Central memory CD8-positive, alpha-beta T cell (primary cell): ENCODE results near the gene PLA2G4B.

ENCODE experiments used
- ATAC-seq: fragments of 150-1000 bp; cut with Tn5 transposase; replicated peaks from 2 replicates; pipeline ENCODE4 v1.10.0; 2022; ENCODE audit warnings: mild to moderate bottlenecking, moderate FRiP score, moderate number of reproducible peaks; ENCODE audit not compliant: poor library complexity, severe bottlenecking; ENCODE audit errors: extremely low read depth
- DNase-seq, 2 donors: peaks; one replicate each; pipeline ENCODE4 v3.0.0; 2021; ENCODE audit warnings: low spot score in 2 of 2
- H3K27ac Mint-ChIP-seq: one replicate; pipeline ENCODE4 v1.8.0; 2022; ENCODE audit warnings: low read depth, mild to moderate bottlenecking, moderate library complexity, mixed read lengths
- H3K27me3 Mint-ChIP-seq: one replicate; pipeline ENCODE4 v1.8.0; 2022; ENCODE audit warnings: mixed read lengths
- H3K36me3 Mint-ChIP-seq: one replicate; pipeline ENCODE4 v1.8.0; 2022; ENCODE audit warnings: mild to moderate bottlenecking, moderate library complexity, mixed read lengths; ENCODE audit not compliant: insufficient read depth
- H3K4me1 Mint-ChIP-seq: one replicate; pipeline ENCODE4 v1.8.0; 2022; ENCODE audit warnings: mixed read lengths
- H3K4me3 Mint-ChIP-seq: one replicate; pipeline ENCODE4 v1.8.0; 2022; ENCODE audit warnings: mild to moderate bottlenecking, moderate library complexity, mixed read lengths
- H3K9me3 Mint-ChIP-seq: one replicate; pipeline ENCODE4 v1.8.0; 2022; ENCODE audit warnings: mixed read lengths

PLA2G4B gene

GRCh38 chr15:41885321-41885720 is 46.7 kb downstream of the PLA2G4B start:
- ATAC-seq = no peak

GRCh38 chr15:41885841-41886240 is 47.2 kb downstream of the PLA2G4B start:
- Mint-ChIP-seq H3K9me3 (no peaks in the 10 kb centered on the region), H3K4me3 (no peak overlapping the region), H3K36me3 (peaks cover 1% of the 10 kb centered on the region), H3K27me3 (peaks cover 8% of the 10 kb centered on the region), H3K27ac (no peak overlapping the region), H3K4me1 (peaks cover 27% of the 10 kb centered on the region)
- no peak for ATAC-seq
- DNase-seq = no peak

More at GRCh38 chr15:41885321-41885720, 46.7 kb downstream of the PLA2G4B start:
- Mint-ChIP-seq H3K27me3 (peaks cover 13% of the 10 kb centered on the region), H3K9me3 (no peaks in the 10 kb centered on the region), H3K36me3 (peaks cover 1% of the 10 kb centered on the region), H3K27ac (no peak overlapping the region), H3K4me1 (peaks cover 32% of the 10 kb centered on the region), H3K4me3 (no peak overlapping the region)
- DNase-seq = no peak

GRCh38 chr15:41886741-41887140 is 48.1 kb downstream of the PLA2G4B start:
- H3K4me3 Mint-ChIP-seq = no peak overlapping the region
- H3K9me3 Mint-ChIP-seq = no peaks in the 10 kb centered on the region
- no peak for DNase-seq
- no peak overlapping the region for H3K27ac Mint-ChIP-seq
- peaks cover 1% of the 10 kb centered on the region for H3K36me3 Mint-ChIP-seq
- H3K27me3 Mint-ChIP-seq = no peaks in the 10 kb centered on the region
- no peak for ATAC-seq
- peaks cover 19% of the 10 kb centered on the region for H3K4me1 Mint-ChIP-seq

- Mint-ChIP-seq H3K4me1 (peaks cover 21% of the 10 kb centered on the region), H3K27ac (peak overlapping the region; percentile 89), H3K4me3 (peak overlapping the region; percentile 14), H3K27me3 (no peaks in the 10 kb centered on the region), H3K36me3 (peaks cover 1% of the 10 kb centered on the region), H3K9me3 (no peaks in the 10 kb centered on the region)
- no peak for ATAC-seq
- no peak for DNase-seq
Observed at GRCh38 chr15:41887161-41887560, 48.5 kb downstream of the PLA2G4B start.

GRCh38 chr15:41887893-41888292 is 49.2 kb downstream of the PLA2G4B start:
- peak overlapping the region; percentile 89 for H3K27ac Mint-ChIP-seq
- peaks cover 28% of the 10 kb centered on the region for H3K4me1 Mint-ChIP-seq
- H3K36me3 Mint-ChIP-seq = peaks cover 1% of the 10 kb centered on the region
- no peaks in the 10 kb centered on the region for H3K9me3 Mint-ChIP-seq
- ATAC-seq (no peak), DNase-seq (no peak)
- no peaks in the 10 kb centered on the region for H3K27me3 Mint-ChIP-seq
- no peak overlapping the region for H3K4me3 Mint-ChIP-seq

GRCh38 chr15:41888662-41889253 is 50.1 kb downstream of the PLA2G4B start:
- peak overlapping the region; percentile 46 for H3K4me3 Mint-ChIP-seq
- no peak for DNase-seq
- H3K27me3 Mint-ChIP-seq = no peaks in the 10 kb centered on the region
- H3K4me1 Mint-ChIP-seq = peaks cover 33% of the 10 kb centered on the region
- peaks cover 4% of the 10 kb centered on the region for H3K36me3 Mint-ChIP-seq
- no peaks in the 10 kb centered on the region for H3K9me3 Mint-ChIP-seq
- ATAC-seq = peak; percentile 28
- H3K27ac Mint-ChIP-seq = peak overlapping the region; percentile 89

GRCh38 chr15:41890050-41890690 is 51.5 kb downstream of the PLA2G4B start:
- peaks cover 8% of the 10 kb centered on the region for H3K36me3 Mint-ChIP-seq
- peaks cover 46% of the 10 kb centered on the region for H3K4me1 Mint-ChIP-seq
- no peak for DNase-seq
- no peaks in the 10 kb centered on the region for H3K27me3 Mint-ChIP-seq
- no peaks in the 10 kb centered on the region for H3K9me3 Mint-ChIP-seq
- H3K27ac Mint-ChIP-seq = peak overlapping the region; percentile 89
- H3K4me3 Mint-ChIP-seq = no peak overlapping the region
- no peak for ATAC-seq

- no peak for DNase-seq
- no peaks in the 10 kb centered on the region for H3K27me3 Mint-ChIP-seq
- ATAC-seq = no peak
- peaks cover 10% of the 10 kb centered on the region for H3K36me3 Mint-ChIP-seq
- H3K9me3 Mint-ChIP-seq = no peaks in the 10 kb centered on the region
- H3K4me1 Mint-ChIP-seq = peaks cover 51% of the 10 kb centered on the region
- H3K27ac Mint-ChIP-seq = peak overlapping the region; percentile 96
- H3K4me3 Mint-ChIP-seq = no peak overlapping the region
Observed at GRCh38 chr15:41891226-41891625, 52.6 kb downstream of the PLA2G4B start.

GRCh38 chr15:41891946-41892345 is 53.3 kb downstream of the PLA2G4B start:
- Mint-ChIP-seq H3K4me1 (peaks cover 51% of the 10 kb centered on the region), H3K9me3 (no peaks in the 10 kb centered on the region), H3K36me3 (peaks cover 10% of the 10 kb centered on the region), H3K4me3 (no peak overlapping the region), H3K27ac (peak overlapping the region; percentile 96), H3K27me3 (no peaks in the 10 kb centered on the region)
- DNase-seq (no peak), ATAC-seq (no peak)

- no peaks in the 10 kb centered on the region for H3K9me3 Mint-ChIP-seq
- no peak for DNase-seq
- H3K27ac Mint-ChIP-seq = peak overlapping the region; percentile 96
- ATAC-seq = no peak
- no peaks in the 10 kb centered on the region for H3K27me3 Mint-ChIP-seq
- peaks cover 46% of the 10 kb centered on the region for H3K4me1 Mint-ChIP-seq
- H3K36me3 Mint-ChIP-seq = peaks cover 10% of the 10 kb centered on the region
- H3K4me3 Mint-ChIP-seq = peak overlapping the region; percentile 58
Observed at GRCh38 chr15:41892621-41893421, 54.2 kb downstream of the PLA2G4B start.

- DNase-seq (no peak), ATAC-seq (no peak)
- Mint-ChIP-seq H3K4me1 (peaks cover 42% of the 10 kb centered on the region), H3K4me3 (peak within 1 kb of the TSS; percentile 58), H3K9me3 (no peaks in the 10 kb centered on the region), H3K27ac (peak within 1 kb of the TSS; percentile 96), H3K27me3 (no peaks in the 10 kb centered on the region), H3K36me3 (peaks cover 12% of the 10 kb centered on the region)
Observed at GRCh38 chr15:41893422-41894250, 55.0 kb downstream of the PLA2G4B start, which contains the start of gene SPTBN5. Gene SPTBN5 (minus strand): TSS chr15:41894053. CDS start chr15:41893497, 556 bp downstream.

- ATAC-seq = no peak
- Mint-ChIP-seq H3K27ac (peak overlapping the region; percentile 96), H3K4me1 (peaks cover 35% of the 10 kb centered on the region), H3K27me3 (no peaks in the 10 kb centered on the region), H3K36me3 (peaks cover 14% of the 10 kb centered on the region), H3K4me3 (peak overlapping the region; percentile 58), H3K9me3 (no peaks in the 10 kb centered on the region)
- no peak for DNase-seq
Observed at GRCh38 chr15:41894251-41894790, 55.7 kb downstream of the PLA2G4B start.
